Left ventricle myocardium inferior (tissue), 1 donor: ENCODE data around the gene PTGIR. TPM values are rescaled to one million over a fixed set of nuclear protein-coding genes. Genes with fewer than 3 reads are reported as not detected.

Experiments
- DNase-seq: peaks from one replicate; pipeline ENCODE4 v3.0.0-alpha.2; 2020
- H3K27ac ChIP-seq: fragments of 200-600 bp; replicated peaks from 2 replicates; pipeline ENCODE4 v1.8.0; 2021
- H3K27me3 ChIP-seq: fragments of 200-600 bp; 2 replicates; pipeline ENCODE4 v1.8.0; 2021; ENCODE audit warnings: low read depth
- H3K36me3 ChIP-seq: fragments of 200-600 bp; 2 replicates; pipeline ENCODE4 v1.8.0; 2021
- H3K4me1 ChIP-seq: fragments of 200-600 bp; 2 replicates; pipeline ENCODE4 v1.8.0; 2021
- H3K4me3 ChIP-seq: fragments of 200-600 bp; 2 replicates; pipeline ENCODE4 v1.8.0; 2021; ENCODE audit warnings: mild to moderate bottlenecking, moderate library complexity
- H3K9me3 ChIP-seq: fragments of 200-600 bp; replicated peaks from 2 replicates; pipeline ENCODE4 v1.8.0; 2021
- intact Hi-C: fragments of 100-400 bp; cut with micrococcal nuclease; formaldehyde crosslinking; loops from one replicate; pipeline ENCODE4 v1.11.0; 2022
- total RNA-seq: library from RNA; stranded (reverse); fragmentation: NEBNext Ultra II Directional; extraction: Animal tissue kit (Norgen Biotek cat#: 25700); gene quantifications from one replicate; pipeline ENCODE4 v1.2.1, GENCODE V29; 2021
- TF ChIP-seq, protein P1 (sequence below): fragments of 200-600 bp; IDR thresholded peaks from 2 replicates; pipeline ENCODE4 v1.8.0; 2021; ENCODE audit warnings: antibody characterized with exemption, mild to moderate bottlenecking, borderline replicate concordance
- donor health status: DM: no; HTN: yes; CAD: no; lungs with severe emphysema.

Gene PTGIR
- total RNA-seq, 1 donor from 2014 or later = 3.7 TPM

DNA sequence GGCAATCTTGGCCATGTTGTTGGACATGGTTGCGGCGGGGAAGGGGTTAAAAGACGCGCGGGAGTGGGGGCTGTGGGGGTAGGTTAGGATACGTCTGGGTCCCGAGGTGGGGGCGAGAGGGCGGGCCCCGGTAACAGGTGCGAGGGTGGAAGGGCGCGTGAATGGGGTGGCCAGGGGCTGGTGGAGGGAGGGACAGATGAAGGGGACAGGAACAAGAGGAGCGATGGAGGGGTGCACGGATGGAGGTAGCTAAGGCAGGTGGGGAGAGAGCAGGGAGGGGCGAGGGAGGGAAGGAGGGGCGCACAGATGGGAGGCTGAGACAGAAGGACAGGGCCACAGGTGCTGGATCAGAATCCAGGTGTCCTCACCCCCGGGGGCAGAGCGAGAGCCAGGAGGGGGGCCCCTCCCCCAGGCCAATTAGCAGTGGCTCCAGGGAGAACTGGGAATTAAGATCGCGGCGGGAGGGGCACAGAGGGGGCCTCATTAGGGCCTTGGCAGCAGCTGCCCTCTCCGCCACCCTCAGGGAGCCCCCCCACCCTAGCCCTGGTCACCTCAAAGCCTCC lies 9.8 kb upstream of the PTGIR start:
- H3K4me1 ChIP-seq = peaks cover 45% of the 10 kb centered on the region
- H3K27me3 ChIP-seq = peaks cover 34% of the 10 kb centered on the region
- TF ChIP-seq, protein P1, sequence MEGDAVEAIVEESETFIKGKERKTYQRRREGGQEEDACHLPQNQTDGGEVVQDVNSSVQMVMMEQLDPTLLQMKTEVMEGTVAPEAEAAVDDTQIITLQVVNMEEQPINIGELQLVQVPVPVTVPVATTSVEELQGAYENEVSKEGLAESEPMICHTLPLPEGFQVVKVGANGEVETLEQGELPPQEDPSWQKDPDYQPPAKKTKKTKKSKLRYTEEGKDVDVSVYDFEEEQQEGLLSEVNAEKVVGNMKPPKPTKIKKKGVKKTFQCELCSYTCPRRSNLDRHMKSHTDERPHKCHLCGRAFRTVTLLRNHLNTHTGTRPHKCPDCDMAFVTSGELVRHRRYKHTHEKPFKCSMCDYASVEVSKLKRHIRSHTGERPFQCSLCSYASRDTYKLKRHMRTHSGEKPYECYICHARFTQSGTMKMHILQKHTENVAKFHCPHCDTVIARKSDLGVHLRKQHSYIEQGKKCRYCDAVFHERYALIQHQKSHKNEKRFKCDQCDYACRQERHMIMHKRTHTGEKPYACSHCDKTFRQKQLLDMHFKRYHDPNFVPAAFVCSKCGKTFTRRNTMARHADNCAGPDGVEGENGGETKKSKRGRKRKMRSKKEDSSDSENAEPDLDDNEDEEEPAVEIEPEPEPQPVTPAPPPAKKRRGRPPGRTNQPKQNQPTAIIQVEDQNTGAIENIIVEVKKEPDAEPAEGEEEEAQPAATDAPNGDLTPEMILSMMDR = no peak
- no peak for DNase-seq
- no peak overlapping the region for H3K27ac ChIP-seq
- intact Hi-C loops = no loop called here
- no peaks in the 10 kb centered on the region for H3K9me3 ChIP-seq
- H3K36me3 ChIP-seq = no peaks in the 10 kb centered on the region
- peak overlapping the region; percentile 58 for H3K4me3 ChIP-seq

DNA sequence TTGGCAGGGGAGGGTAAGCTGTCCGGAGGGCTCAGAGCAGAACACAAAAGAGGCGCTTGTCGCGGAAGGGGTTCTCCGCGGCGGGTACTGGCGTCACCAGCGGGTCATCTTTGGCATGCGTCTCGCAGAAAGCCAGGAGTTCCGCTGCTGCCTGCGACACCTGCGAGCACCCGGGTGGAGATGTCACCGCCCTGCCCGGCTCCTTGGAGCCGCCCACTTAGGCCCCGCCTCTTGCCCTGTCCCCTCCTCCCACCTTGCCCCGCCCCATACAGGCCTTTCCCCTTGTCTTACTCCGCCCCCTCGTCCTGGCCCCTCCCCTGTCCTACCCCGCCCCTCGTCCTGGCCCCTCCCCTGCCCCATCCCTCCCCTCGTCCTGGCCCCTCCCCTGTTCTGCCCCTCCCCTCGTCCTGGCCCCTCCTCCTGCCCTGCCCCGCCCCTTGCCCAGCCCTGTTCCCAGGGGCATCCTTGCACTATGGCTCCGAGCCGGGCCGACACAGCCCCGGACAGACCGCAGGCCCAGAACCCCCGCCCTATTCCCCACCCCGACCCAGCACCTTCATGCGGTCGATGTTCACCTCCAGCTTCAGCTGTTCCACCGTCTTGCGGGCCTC lies 9.3 kb upstream of the PTGIR start:
- Histone ChIP-seq H3K4me1 (peaks cover 45% of the 10 kb centered on the region), H3K27ac (no peak overlapping the region), H3K9me3 (no peaks in the 10 kb centered on the region), H3K36me3 (no peaks in the 10 kb centered on the region), H3K4me3 (peak overlapping the region; percentile 58), H3K27me3 (peaks cover 30% of the 10 kb centered on the region)
- DNase-seq = peak; percentile 65
- intact Hi-C loops = no loop called here
- TF ChIP-seq, protein P1 = no peak

DNA sequence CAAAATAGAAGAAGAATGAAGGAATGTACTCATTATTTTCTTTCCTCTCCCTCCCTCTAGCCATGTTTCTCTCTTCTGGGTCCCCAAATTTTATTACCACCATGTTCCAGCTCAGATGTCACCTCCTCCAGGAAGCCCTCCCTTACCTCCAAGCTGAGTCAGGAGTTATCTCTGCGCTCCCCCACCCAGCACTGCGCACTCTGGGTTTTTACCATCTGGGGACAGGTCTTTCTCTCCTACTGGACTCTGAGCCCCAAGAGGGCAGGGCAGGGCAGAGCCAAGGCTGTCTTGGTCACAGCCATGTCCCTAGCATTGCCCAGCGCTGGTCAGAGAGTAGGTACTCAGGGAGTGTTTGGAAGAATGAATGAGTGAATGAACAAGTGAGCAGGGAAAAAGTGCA lies 8.2 kb upstream of the PTGIR start:
- Histone ChIP-seq H3K27me3 (peaks cover 30% of the 10 kb centered on the region), H3K4me1 (peaks cover 35% of the 10 kb centered on the region)
- TF ChIP-seq, protein P1 = no peak

DNA sequence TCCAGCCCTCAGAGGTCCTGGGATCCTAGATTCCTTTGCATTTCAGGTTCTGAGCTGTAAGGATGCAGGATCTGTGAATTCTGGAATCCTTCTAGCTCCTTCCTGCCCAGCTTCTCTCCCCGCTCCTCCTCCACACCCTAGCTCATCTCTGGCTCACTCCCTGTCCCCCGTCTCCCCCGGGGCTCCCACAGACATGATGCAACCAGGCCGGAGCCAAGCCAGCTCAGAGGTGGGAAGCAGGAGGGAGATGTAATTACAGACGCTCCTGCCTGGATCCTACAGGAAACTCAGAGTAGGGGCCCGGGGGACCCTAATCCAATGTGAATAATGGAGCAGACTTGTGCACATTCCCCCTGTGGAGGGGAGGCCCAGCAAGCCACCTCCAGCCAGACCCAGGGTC lies 6.6 kb upstream of the PTGIR start:
- H3K27ac ChIP-seq = peak overlapping the region; percentile 27
- no peaks in the 10 kb centered on the region for H3K9me3 ChIP-seq
- intact Hi-C loops = no loop called here
- H3K4me1 ChIP-seq = peaks cover 40% of the 10 kb centered on the region
- peak; percentile 67 for DNase-seq
- no peaks in the 10 kb centered on the region for H3K36me3 ChIP-seq
- H3K27me3 ChIP-seq = peaks cover 30% of the 10 kb centered on the region
- H3K4me3 ChIP-seq = no peak overlapping the region
- TF ChIP-seq, protein P1 = no peak

More for the DNA sequence above, 8.2 kb upstream of the PTGIR start:
- no peak overlapping the region for H3K27ac ChIP-seq
- H3K36me3 ChIP-seq = no peaks in the 10 kb centered on the region
- DNase-seq = no peak
- no peak overlapping the region for H3K4me3 ChIP-seq
- H3K9me3 ChIP-seq = no peaks in the 10 kb centered on the region
- intact Hi-C loops = no loop called here

DNA sequence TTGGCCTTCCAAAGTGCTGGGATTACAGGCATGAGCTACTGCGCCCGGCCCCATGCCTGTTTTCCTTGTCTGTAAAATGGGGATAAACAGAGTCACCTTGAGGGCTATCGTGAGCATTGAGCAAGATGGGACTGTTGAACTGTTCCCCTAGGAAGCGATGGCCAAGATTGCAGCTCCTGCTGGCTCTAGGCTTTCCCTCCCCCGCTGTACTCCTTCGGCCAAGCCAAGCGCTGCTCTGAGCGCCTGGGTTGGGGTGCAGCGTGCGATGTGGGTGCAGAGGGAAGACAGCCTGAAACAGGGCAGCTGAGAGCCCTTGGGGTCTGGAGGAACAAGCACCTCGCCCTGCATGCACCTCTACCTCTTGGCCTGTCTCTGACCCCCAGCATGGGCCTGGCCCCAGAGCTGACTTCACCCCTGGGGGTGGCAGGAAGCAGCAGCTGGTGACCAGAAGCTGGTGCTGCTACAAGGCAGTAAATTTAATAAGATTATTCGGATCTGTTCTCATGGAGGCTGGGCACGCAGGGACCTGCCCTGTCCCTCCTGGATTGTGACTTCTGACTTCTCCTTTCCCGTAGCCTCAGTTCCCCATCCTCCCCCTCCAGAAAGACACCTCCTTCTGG lies 5.8 kb upstream of the PTGIR start:
- Histone ChIP-seq H3K4me1 (peaks cover 42% of the 10 kb centered on the region), H3K27me3 (peaks cover 26% of the 10 kb centered on the region), H3K27ac (peak overlapping the region; percentile 27), H3K36me3 (no peaks in the 10 kb centered on the region), H3K4me3 (no peak overlapping the region), H3K9me3 (no peaks in the 10 kb centered on the region)
- intact Hi-C loops = no loop called here
- DNase-seq = no peak
- TF ChIP-seq, protein P1 = no peak
